Measurements from ENCODE around the gene EXOC7. TPM values are rescaled to one million over a fixed set of nuclear protein-coding genes. Genes with fewer than 3 reads are reported as not detected.

EXOC7 gene
- total and polyA plus RNA-seq, 8 donors, result 31.8 to 280 (median 68.1) TPM

DNA sequence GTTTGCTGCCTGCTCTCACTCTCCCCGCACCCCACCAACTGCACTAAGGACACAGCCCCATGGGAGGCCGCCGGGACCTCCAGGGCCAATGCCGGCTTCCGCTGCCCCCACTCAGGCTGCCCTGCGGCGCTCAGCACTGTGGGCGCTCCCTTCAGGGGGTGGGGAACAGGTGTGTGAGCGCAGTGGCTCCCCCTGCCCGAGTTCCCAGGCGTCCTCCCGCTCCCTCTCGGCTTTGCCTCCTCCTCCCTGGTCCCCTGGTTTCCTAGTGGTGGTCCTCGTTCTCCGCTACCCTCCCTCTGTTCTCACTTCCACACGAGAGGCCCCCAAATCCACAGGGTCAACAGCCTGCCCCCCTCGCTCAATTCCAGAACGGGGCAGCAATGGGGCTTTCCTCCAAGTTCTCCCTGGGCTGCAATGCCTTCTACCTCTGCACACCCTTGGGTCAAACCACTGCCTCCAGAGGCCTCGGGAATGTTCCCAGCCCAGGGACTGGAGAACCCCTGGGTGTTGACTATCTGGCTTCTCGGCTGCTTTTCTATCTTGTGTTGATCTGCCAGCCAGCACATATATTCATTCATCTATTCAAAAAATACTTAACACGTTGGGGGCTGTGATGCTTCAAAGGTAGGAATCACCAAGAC is 27.6 kb upstream of the EXOC7 start:
- H3K36me3 ChIP-seq, result no peaks in the 10 kb centered on the region
- no peak overlapping the region for H3K4me3 ChIP-seq
- intact Hi-C loops (cut with DNase I; ENCODE audit: low total_unique reads), result no loop called here
- H3K9me3 ChIP-seq, result no peaks in the 10 kb centered on the region
- peaks cover 0 to 60% (median 13%) of the 10 kb centered on the region in 3 donors for H3K27me3 ChIP-seq
- H3K27ac ChIP-seq, result no peak overlapping the region
- no peak for DNase-seq
- WGBS, 5 donors, result 70 to 80% (median 78%) methylated on average over 21 of the region's 21 CpGs
- H3K4me1 ChIP-seq, result peaks cover 0 to 15% (median 2%) of the 10 kb centered on the region in 4 donors
- TF ChIP-seq POLR2AphosphoS5 (IDR thresholded peaks at IDR 0.05) (no peak), POLR2A (IDR thresholded peaks at IDR 0.05) (no peak)
- TF ChIP-seq, protein P1, sequence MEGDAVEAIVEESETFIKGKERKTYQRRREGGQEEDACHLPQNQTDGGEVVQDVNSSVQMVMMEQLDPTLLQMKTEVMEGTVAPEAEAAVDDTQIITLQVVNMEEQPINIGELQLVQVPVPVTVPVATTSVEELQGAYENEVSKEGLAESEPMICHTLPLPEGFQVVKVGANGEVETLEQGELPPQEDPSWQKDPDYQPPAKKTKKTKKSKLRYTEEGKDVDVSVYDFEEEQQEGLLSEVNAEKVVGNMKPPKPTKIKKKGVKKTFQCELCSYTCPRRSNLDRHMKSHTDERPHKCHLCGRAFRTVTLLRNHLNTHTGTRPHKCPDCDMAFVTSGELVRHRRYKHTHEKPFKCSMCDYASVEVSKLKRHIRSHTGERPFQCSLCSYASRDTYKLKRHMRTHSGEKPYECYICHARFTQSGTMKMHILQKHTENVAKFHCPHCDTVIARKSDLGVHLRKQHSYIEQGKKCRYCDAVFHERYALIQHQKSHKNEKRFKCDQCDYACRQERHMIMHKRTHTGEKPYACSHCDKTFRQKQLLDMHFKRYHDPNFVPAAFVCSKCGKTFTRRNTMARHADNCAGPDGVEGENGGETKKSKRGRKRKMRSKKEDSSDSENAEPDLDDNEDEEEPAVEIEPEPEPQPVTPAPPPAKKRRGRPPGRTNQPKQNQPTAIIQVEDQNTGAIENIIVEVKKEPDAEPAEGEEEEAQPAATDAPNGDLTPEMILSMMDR (IDR thresholded peaks at IDR 0.05), result no peak

DNA sequence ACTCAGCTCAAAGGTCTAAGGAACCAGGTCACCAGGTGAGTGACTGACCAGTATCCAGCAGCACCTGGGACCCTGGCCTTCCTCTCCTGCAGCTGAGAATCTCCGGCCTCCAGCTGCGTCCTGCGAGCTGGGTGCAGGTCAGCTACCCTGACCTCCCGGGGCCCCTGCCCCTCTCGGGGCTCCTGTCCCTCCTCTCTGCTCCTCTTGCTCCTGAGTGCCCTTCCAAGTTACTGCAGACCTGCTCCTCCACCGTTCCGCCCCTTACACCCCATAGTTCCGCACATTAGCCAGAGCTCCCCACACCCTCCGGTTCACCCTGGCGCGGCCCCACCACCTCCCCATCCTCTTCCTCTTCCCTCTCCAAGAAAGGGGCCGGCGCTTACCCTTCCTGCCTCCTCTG is 26.9 kb upstream of the EXOC7 start:
- intact Hi-C loops (cut with DNase I; ENCODE audit: low total_unique reads), result no loop called here
- TF ChIP-seq POLR2AphosphoS5 (IDR thresholded peaks at IDR 0.05) (no peak), EP300 (IDR thresholded peaks at IDR 0.05) (no peak), POLR2A (IDR thresholded peaks at IDR 0.05) (no peak)
- TF ChIP-seq, protein P1 (IDR thresholded peaks at IDR 0.05), result no peak
- 59 to 72% (median 68%) methylated on average over 13 of the region's 13 CpGs for WGBS, 5 donors
- H3K27me3 ChIP-seq, result peaks cover 0 to 53% (median 13%) of the 10 kb centered on the region in 3 donors
- no peaks in the 10 kb centered on the region for H3K36me3 ChIP-seq
- peaks cover 0 to 15% (median 2%) of the 10 kb centered on the region in 4 donors for H3K4me1 ChIP-seq
- no peak overlapping the region for H3K27ac ChIP-seq
- no peak for DNase-seq
- H3K4me3 ChIP-seq, result no peak overlapping the region
- no peaks in the 10 kb centered on the region for H3K9me3 ChIP-seq

DNA sequence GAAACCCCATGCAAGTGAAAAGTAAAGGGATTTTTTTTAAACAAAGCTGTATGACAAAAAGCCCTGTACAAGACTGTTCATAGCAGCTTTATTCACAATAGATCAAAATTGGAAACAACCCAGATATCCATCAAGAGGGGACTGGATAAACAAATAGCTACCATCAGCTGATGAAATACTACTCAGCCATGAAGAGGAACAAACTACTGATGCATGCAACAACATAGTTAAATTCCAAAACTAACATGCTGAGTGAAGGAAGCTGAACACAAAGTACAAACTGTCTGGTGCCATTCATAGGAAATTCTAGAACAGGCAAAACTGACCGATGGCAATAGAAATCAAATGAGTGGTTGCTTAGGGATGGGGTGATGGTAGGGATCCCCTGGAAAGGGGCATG is 22.3 kb upstream of the EXOC7 start:
- Histone ChIP-seq H3K27me3 (peaks cover 0 to 7% (median 0%) of the 10 kb centered on the region in 3 donors), H3K36me3 (no peaks in the 10 kb centered on the region), H3K27ac (no peak overlapping the region), H3K4me3 (no peak overlapping the region), H3K4me1 (peaks cover 10 to 12% (median 10%) of the 10 kb centered on the region in 4 donors), H3K9me3 (no peaks in the 10 kb centered on the region)
- TF ChIP-seq, protein P1 (IDR thresholded peaks at IDR 0.05), result no peak
- intact Hi-C loops (cut with DNase I; ENCODE audit: low total_unique reads), result loop anchor here (10.0 kb wide), 1 partner anchor 59 kb away; no protein-coding TSS in a partner anchor
- DNase-seq, result no peak
- 90 to 100% (median 94%) methylated on average over 1 of the region's 1 CpG for WGBS, 5 donors

DNA sequence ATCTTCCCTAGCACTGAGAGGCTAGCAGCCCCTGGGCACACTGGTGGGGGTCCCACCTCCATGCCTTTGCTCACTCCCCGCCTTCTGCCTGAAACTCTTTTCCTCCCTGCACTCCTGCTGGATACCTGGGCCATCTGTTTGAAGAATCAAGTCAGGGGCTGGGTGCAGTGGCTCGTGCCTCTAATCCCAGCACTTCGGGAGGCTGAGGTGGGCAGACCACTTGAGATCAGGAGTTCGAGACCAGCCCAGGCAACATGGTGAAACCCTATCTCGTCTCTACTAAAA is 21.7 kb upstream of the EXOC7 start:
- Histone ChIP-seq H3K9me3 (no peaks in the 10 kb centered on the region), H3K4me1 (peaks cover 10 to 12% (median 10%) of the 10 kb centered on the region in 4 donors), H3K4me3 (no peak overlapping the region), H3K27ac (no peak overlapping the region), H3K27me3 (peaks cover 0 to 1% (median 0%) of the 10 kb centered on the region in 3 donors), H3K36me3 (no peaks in the 10 kb centered on the region)
- DNase-seq, result no peak
- 80 to 95% (median 88%) methylated on average over 5 of the region's 5 CpGs for WGBS, 5 donors
- intact Hi-C loops (cut with DNase I; ENCODE audit: low total_unique reads), result loop anchor here (10.0 kb wide), 1 partner anchor 59 kb away; no protein-coding TSS in a partner anchor
- TF ChIP-seq EP300 (IDR thresholded peaks at IDR 0.05) (no peak), POLR2AphosphoS5 (IDR thresholded peaks at IDR 0.05) (no peak), POLR2A (IDR thresholded peaks at IDR 0.05) (no peak)
- TF ChIP-seq, protein P1 (IDR thresholded peaks at IDR 0.05), result no peak
